ENCODE measurements around the gene NT5DC2. TPM values are rescaled to one million over a fixed set of nuclear protein-coding genes. Genes with fewer than 3 reads are reported as not detected.
A peak's percentile ranks its signal among the peaks of the same experiment; 100 is the strongest.

The NT5DC2 gene
- total RNA-seq, 1 donor from 2014 or later: 9.9 TPM

DNA sequence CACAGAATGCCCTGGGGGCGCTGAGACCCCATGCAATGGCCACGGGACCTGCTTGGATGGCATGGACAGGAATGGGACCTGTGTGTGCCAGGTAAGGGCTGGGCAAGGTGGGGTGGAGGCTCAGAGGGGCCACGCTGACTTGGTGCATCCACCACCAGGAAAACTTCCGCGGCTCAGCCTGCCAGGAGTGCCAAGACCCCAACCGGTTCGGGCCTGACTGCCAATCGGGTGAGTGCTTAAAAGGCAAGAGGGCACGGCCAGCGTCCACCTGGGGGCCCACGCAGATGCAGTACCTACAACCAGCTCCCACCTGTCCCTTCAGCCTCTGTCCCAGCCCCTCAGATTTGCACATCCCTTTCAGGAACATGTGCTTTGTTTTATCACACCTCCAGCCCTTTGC is 31.7 kb downstream of the NT5DC2 start:
- DNase-seq (no peak), ATAC-seq (ENCODE audit: low read depth) (no peak)
- ChIA-PET POLR2A (no interaction called here), CTCF (no interaction called here)
- Mint-ChIP-seq H3K4me3 (no peak overlapping the region), H3K27ac (no peak overlapping the region), H3K36me3 (ENCODE audit: low read depth) (no peaks in the 10 kb centered on the region), H3K27me3 (no peaks in the 10 kb centered on the region), H3K4me1 (peaks cover 20% of the 10 kb centered on the region), H3K9me3 (no peaks in the 10 kb centered on the region)
- TF ChIP-seq, protein P1, sequence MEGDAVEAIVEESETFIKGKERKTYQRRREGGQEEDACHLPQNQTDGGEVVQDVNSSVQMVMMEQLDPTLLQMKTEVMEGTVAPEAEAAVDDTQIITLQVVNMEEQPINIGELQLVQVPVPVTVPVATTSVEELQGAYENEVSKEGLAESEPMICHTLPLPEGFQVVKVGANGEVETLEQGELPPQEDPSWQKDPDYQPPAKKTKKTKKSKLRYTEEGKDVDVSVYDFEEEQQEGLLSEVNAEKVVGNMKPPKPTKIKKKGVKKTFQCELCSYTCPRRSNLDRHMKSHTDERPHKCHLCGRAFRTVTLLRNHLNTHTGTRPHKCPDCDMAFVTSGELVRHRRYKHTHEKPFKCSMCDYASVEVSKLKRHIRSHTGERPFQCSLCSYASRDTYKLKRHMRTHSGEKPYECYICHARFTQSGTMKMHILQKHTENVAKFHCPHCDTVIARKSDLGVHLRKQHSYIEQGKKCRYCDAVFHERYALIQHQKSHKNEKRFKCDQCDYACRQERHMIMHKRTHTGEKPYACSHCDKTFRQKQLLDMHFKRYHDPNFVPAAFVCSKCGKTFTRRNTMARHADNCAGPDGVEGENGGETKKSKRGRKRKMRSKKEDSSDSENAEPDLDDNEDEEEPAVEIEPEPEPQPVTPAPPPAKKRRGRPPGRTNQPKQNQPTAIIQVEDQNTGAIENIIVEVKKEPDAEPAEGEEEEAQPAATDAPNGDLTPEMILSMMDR (IDR thresholded peaks at IDR 0.05): no peak
- intact Hi-C loops (cut with micrococcal nuclease): no loop called here

DNA sequence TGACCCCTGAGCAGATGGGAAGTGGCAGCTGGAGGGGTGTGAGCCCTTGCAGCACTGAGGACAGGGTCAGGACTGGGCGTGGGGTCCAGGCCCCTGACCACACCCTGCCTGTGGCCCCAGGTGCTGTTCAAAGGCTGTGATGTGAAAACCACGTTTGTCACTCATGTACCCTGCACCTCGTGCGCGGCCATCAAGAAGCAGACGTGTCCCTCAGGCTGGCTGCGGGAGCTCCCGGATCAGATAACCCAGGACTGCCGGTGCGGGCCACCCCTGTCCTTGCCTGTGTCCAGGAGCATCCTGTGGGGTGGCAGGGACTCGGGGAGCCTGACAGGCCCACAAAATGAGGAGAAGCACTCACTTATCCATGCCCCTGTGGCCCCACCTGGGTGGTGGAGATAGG is 32.6 kb downstream of the NT5DC2 start:
- Mint-ChIP-seq H3K27ac (no peak overlapping the region), H3K27me3 (no peaks in the 10 kb centered on the region), H3K4me3 (no peak overlapping the region), H3K36me3 (ENCODE audit: low read depth) (no peaks in the 10 kb centered on the region), H3K9me3 (no peaks in the 10 kb centered on the region), H3K4me1 (peaks cover 20% of the 10 kb centered on the region)
- ATAC-seq (ENCODE audit: low read depth): no peak
- ChIA-PET CTCF (no interaction called here), POLR2A (no interaction called here)
- TF ChIP-seq, protein P1 (IDR thresholded peaks at IDR 0.05): no peak
- intact Hi-C loops (cut with micrococcal nuclease): no loop called here
- no peak for DNase-seq

DNA sequence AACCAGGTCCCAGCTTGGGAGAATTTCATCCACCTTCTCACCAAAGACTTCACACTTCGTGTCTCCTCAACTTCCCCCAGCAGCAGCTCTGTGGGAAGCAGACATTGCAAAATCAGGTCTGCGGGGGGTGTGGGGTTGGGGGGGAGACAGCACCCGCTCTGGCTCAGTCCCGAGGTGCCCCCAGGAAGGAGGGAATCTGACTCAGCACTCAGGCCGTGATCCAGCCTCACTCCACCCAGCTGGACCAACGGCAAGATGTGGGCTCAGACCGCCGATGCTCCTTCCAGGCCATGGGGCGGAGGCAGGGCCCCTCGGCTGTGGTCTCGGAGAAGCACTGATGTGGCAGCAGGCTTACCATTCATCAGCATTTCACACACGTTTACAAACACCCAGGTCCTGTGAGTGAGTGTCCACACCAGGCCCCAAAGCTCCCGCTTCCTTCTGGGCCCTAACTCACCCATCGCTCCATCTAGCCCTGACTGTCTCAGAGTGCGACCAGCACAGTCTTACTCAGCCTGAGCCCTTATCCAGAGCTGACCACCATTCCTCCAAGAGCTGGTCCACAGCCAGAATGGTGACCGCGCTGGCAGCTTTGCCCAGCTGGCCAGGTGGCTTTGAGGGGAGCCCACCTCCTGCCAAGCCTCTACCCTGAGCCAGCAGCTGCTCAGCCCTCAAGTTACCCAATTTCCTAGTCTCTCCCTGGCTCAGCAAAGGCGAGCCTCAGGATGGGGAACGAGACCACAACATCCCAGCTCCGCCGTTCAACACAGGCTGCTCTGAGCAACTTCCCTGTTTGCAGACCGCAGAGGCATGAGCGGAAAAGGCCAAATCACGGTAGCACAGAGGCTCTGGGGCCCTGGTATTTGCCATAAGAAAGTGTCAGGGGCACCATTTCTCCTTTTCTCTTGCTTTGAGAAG is 35.3 kb downstream of the NT5DC2 start:
- Mint-ChIP-seq H3K4me1 (peaks cover 20% of the 10 kb centered on the region), H3K27ac (no peak overlapping the region), H3K27me3 (no peaks in the 10 kb centered on the region), H3K4me3 (no peak overlapping the region), H3K36me3 (ENCODE audit: low read depth) (no peaks in the 10 kb centered on the region), H3K9me3 (no peaks in the 10 kb centered on the region)
- CTCF ChIA-PET: no interaction called here
- peak; percentile 81 for ATAC-seq (ENCODE audit: low read depth)
- no peak for DNase-seq
- intact Hi-C loops (cut with micrococcal nuclease): loop anchor here (1.0 kb wide), 1 partner anchor 35 kb away; the partner anchor contains the start of gene NT5DC2
- POLR2A ChIA-PET: interaction anchor here (0.6 to 0.9 kb wide), 2 partner anchors 43 to 998 kb away, joined by 5 to 6 read pairs; partner anchors contain the start of gene NISCH
- TF ChIP-seq, protein P1 (IDR thresholded peaks at IDR 0.05): no peak

DNA sequence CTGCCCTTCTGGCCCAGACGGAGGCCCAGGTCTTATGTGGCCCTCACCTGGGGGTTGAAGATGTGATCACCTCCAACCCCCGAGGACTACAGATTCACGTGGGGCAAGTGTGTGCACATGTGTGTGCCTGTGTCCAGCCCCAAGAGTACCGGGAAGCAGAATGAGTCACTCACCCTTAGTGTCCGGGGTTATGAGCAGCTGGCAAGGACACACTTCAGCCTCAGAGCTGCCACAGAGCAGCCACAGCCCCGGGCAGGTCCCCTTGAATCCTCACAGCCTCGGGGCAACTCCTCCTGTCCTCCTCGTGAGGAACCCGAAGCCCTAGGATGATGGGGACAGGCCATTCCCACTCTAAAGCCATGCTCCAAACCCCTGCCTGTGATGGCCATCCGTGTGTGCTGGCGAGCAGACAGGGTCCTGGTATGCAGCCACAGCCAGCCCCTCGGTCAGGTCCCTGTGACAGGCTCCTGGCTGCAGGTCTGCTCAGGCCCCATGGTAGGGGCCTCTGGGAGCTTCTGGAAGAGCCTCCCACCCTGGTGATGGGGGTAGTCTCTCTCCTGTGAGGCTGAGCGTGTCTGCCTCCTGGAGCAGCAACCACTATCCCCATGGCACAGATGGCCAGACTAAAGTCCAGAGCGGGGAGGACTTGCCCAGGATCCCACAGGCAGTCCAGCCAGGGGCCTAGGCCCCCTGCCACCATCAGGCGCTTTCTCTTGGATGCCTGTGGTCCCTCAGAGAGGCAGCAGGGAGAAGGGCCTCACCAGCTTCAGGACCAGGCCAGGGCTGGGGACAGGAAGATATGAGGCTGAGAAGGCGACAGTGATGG is 37.7 kb downstream of the NT5DC2 start:
- Mint-ChIP-seq H3K4me1 (peaks cover 20% of the 10 kb centered on the region), H3K27me3 (no peaks in the 10 kb centered on the region), H3K27ac (no peak overlapping the region), H3K4me3 (no peak overlapping the region), H3K9me3 (no peaks in the 10 kb centered on the region), H3K36me3 (ENCODE audit: low read depth) (peaks cover 20% of the 10 kb centered on the region)
- POLR2A ChIA-PET: no interaction called here
- DNase-seq: no peak
- ATAC-seq (ENCODE audit: low read depth): no peak
- CTCF ChIA-PET: no interaction called here
- intact Hi-C loops (cut with micrococcal nuclease): no loop called here
- TF ChIP-seq, protein P1 (IDR thresholded peaks at IDR 0.05): no peak

All from activated B cell treated with CpG ODN at 0.5 μM for 24 hours (primary cell).